Keratinocyte (primary cell): ENCODE data around the gene PARD3B. TPM values are rescaled to one million over a fixed set of nuclear protein-coding genes. Genes with fewer than 3 reads are reported as not detected.

Experiments used
- DNase-seq: peaks from one replicate; pipeline ENCODE4 v3.0.0-alpha.2; 2011; ENCODE audit warnings: low read depth, missing footprints, low spot score
- FAIRE-seq: peaks from 2 replicates; lab custom pipeline; 2011; peaks lifted over from hg19 to GRCh38; lab: Jason Lieb, UNC
- H2AFZ ChIP-seq: 2 replicates; pipeline ENCODE4 v1.6.0; 2012; ENCODE audit warnings: low read length, control low read depth, inconsistent platforms; ENCODE audit not compliant: control insufficient read depth
- H3K27ac ChIP-seq: 2 replicates; pipeline ENCODE4 v1.5.1; 2011; ENCODE audit warnings: low read length; ENCODE audit not compliant: control insufficient read depth, insufficient read depth
- H3K27me3 ChIP-seq: 3 replicates; pipeline ENCODE4 v1.6.0; 2011; ENCODE audit warnings: low read length; ENCODE audit not compliant: control insufficient read depth, insufficient read depth; ENCODE audit errors: extremely low read depth
- H3K36me3 ChIP-seq, 2 experiments: 2 replicates in 1 of 2; 3 replicates in 1 of 2; pipeline ENCODE4 v1.5.1; 2011; ENCODE audit warnings: low read length in 2 of 2, mild to moderate bottlenecking in 1 of 2; ENCODE audit not compliant: control insufficient read depth in 2 of 2, insufficient read depth in 2 of 2; ENCODE audit errors: extremely low read depth in 1 of 2
- H3K4me1 ChIP-seq: 3 replicates; pipeline ENCODE4 v1.5.1; 2011; ENCODE audit warnings: low read length; ENCODE audit not compliant: control insufficient read depth, insufficient read depth; ENCODE audit errors: extremely low read depth
- H3K4me2 ChIP-seq: 3 replicates; pipeline ENCODE4 v1.6.0; 2011; ENCODE audit warnings: low read depth, low read length; ENCODE audit not compliant: control insufficient read depth, insufficient read depth; ENCODE audit errors: extremely low read depth
- H3K4me3 ChIP-seq, 3 experiments: fragments of 200-600 bp in 1 of 3; sonication (generic) in 1 of 3; 2 replicates in 2 of 3; 3 replicates in 1 of 3; pipeline ENCODE4 v1.5.1; 2011 to 2016; ENCODE audit warnings: low read length in 3 of 3, mild to moderate bottlenecking in 3 of 3, control low read depth in 2 of 3, inconsistent platforms in 1 of 3, low read depth in 1 of 3, mixed read lengths in 1 of 3, mixed run types in 1 of 3, moderate library complexity in 1 of 3; ENCODE audit not compliant: control insufficient read depth in 2 of 3, insufficient read depth in 2 of 3; ENCODE audit errors: extremely low read depth in 1 of 3
- H3K79me2 ChIP-seq: 2 replicates; pipeline ENCODE4 v1.6.0; 2012; ENCODE audit warnings: low read length; ENCODE audit not compliant: control insufficient read depth, insufficient read depth
- H3K9ac ChIP-seq: 3 replicates; pipeline ENCODE4 v1.6.0; 2011; ENCODE audit warnings: low read length; ENCODE audit not compliant: control insufficient read depth, insufficient read depth; ENCODE audit errors: extremely low read depth
- H3K9me1 ChIP-seq: 3 replicates; pipeline ENCODE4 v1.6.0; 2011; ENCODE audit warnings: low read length; ENCODE audit not compliant: control insufficient read depth, insufficient read depth; ENCODE audit errors: extremely low read depth
- H3K9me3 ChIP-seq: 2 replicates; pipeline ENCODE4 v1.5.1; 2012; ENCODE audit warnings: low read depth, low read length; ENCODE audit not compliant: control insufficient read depth
- H4K20me1 ChIP-seq: 3 replicates; pipeline ENCODE4 v1.6.0; 2011; ENCODE audit warnings: low read length; ENCODE audit not compliant: control insufficient read depth, insufficient read depth; ENCODE audit errors: extremely low read depth
- EZH2 ChIP-seq: IDR thresholded peaks from one replicate; pipeline ENCODE4 v1.6.1; 2012; ENCODE audit warnings: inconsistent platforms, mild to moderate bottlenecking, low read length, moderate library complexity
- dilution Hi-C: fragments of 300-500 bp; cut with MboI; formaldehyde crosslinking; loops from one replicate; pipeline ENCODE4 v1.7.0; 2020; ENCODE audit warnings: low sequenced_read_pairs; ENCODE audit not compliant: extremely low pct_ligation_motif_present
- polyA plus RNA-seq, 5 experiments: library from polyadenylated mRNA; depleted of rRNA in 3 of 5; stranded (reverse) in 3 of 5; stranded (forward) in 1 of 5; unstranded in 1 of 5; fragments of >200 nt; gene quantifications; 1 replicate in 1 of 5; 2 replicates in 3 of 5; 3 replicates in 1 of 5; pipeline versions ENCODE4 v1.2.1 to v1.2.3, GENCODE V29; 2011 to 2012; ENCODE audit warnings: missing spikeins in 2 of 5, low read depth in 1 of 5, low replicate concordance in 1 of 5
- TF ChIP-seq, protein P1 (sequence below), 3 experiments: IDR thresholded peaks in 1 of 3; conservative IDR thresholded peaks in 1 of 3; optimal IDR thresholded peaks in 1 of 3; 2 replicates in 2 of 3; 3 replicates in 1 of 3; pipeline versions ENCODE3 to v1.5.1; 2011; ENCODE audit warnings: low read length in 3 of 3, mild to moderate bottlenecking in 3 of 3, moderate library complexity in 2 of 3, control low read depth in 1 of 3, inconsistent platforms in 1 of 3; ENCODE audit not compliant: insufficient read depth in 2 of 3; ENCODE audit errors: extremely low read depth in 1 of 3

Gene PARD3B
- polyA plus RNA-seq, 1 donor (not counting 4 experiments of a cell fraction or from before 2014, with no cell fraction given), result 1.2 TPM

DNA sequence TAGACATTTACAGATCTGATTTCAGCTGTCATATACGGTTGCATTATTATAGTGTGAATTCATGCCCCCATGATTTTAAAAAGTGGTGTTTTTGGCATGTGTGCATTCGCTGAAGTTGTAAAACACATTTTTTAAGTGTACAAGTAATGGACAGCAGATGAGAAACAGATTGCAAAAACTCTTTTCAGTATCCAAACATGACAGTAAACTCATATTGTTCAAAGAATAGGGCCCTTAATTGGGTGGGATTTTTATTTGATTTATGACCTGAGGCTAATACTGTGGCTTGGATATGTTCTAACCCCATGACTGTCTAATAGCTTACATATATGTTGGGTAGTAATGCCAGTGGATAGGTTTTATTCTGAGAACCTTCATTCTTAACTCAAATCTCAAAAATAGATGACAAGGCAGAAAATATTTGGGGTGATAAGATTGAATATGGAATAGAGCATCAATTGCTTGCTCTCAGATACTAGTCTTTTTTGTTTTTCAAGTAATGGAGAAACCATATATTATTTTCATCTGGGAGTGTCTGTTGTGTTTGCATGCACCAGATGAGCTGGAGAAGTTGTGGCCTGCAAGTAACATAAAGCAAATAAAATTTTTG is 118.6 kb downstream of the PARD3B start:
- DNase-seq, result no peak

DNA sequence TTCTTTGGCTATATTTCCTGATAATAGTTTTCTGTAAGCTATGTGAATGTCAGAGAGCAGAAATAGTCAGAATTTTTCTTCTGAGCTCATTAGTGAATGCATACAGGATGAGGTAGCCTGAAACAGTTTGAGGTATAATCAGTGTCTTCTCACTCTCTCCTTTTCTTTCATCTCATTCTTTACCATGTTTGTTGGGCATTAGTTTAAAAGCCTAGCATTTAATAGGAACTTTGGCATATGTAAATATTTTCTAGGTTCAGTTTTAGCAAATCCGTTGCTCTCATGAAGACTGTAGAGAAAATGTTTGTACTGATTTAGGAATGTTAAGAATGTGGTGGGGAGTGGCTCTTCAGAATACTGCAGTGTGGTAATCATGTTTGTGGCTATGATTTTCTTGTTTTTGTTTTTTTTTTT is 119.4 kb downstream of the PARD3B start:
- Histone ChIP-seq H3K36me3 (no peaks in the 10 kb centered on the region), H3K4me1 (peaks cover 22% of the 10 kb centered on the region), H3K79me2 (no peaks in the 10 kb centered on the region), H3K9ac (no peak overlapping the region), H3K27me3 (no peaks in the 10 kb centered on the region), H3K4me2 (peak overlapping the region; percentile 56), H4K20me1 (no peaks in the 10 kb centered on the region), H3K4me3 (peak overlapping the region in 1 of 3 experiments; percentile 22), H3K9me3 (no peaks in the 10 kb centered on the region), H2AFZ (peak overlapping the region; percentile 63), H3K9me1 (no peaks in the 10 kb centered on the region), H3K27ac (peak overlapping the region; percentile 68)
- dilution Hi-C loops, result no loop called here
- TF ChIP-seq, protein P1, sequence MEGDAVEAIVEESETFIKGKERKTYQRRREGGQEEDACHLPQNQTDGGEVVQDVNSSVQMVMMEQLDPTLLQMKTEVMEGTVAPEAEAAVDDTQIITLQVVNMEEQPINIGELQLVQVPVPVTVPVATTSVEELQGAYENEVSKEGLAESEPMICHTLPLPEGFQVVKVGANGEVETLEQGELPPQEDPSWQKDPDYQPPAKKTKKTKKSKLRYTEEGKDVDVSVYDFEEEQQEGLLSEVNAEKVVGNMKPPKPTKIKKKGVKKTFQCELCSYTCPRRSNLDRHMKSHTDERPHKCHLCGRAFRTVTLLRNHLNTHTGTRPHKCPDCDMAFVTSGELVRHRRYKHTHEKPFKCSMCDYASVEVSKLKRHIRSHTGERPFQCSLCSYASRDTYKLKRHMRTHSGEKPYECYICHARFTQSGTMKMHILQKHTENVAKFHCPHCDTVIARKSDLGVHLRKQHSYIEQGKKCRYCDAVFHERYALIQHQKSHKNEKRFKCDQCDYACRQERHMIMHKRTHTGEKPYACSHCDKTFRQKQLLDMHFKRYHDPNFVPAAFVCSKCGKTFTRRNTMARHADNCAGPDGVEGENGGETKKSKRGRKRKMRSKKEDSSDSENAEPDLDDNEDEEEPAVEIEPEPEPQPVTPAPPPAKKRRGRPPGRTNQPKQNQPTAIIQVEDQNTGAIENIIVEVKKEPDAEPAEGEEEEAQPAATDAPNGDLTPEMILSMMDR (optimal IDR thresholded peaks at IDR 0.05 in 1 of 3, IDR thresholded peaks at IDR 0.05 in 1 of 3, conservative IDR thresholded peaks at IDR 0.05 in 1 of 3; ENCODE audit: extremely low read depth in 1 of 3, insufficient read depth in 2 of 3, low read length in 3 of 3), result no peak
- TF ChIP-seq EZH2, result no peak
- FAIRE-seq, result peak; percentile 77
- no peak for DNase-seq

More for the DNA sequence above, 118.6 kb downstream of the PARD3B start:
- H3K79me2 ChIP-seq, result no peaks in the 10 kb centered on the region
- H3K27ac ChIP-seq, result no peak overlapping the region
- no peaks in the 10 kb centered on the region for H3K27me3 ChIP-seq
- no peak for TF ChIP-seq EZH2
- TF ChIP-seq, protein P1 (optimal IDR thresholded peaks at IDR 0.05 in 1 of 3, IDR thresholded peaks at IDR 0.05 in 1 of 3, conservative IDR thresholded peaks at IDR 0.05 in 1 of 3; ENCODE audit: extremely low read depth in 1 of 3, insufficient read depth in 2 of 3, low read length in 3 of 3), result no peak
- H3K4me3 ChIP-seq, result no peak overlapping the region
- peaks cover 22% of the 10 kb centered on the region for H3K4me1 ChIP-seq
- no peak for FAIRE-seq
- H3K4me2 ChIP-seq, result no peak overlapping the region
- no peaks in the 10 kb centered on the region for H3K9me1 ChIP-seq
- H3K9me3 ChIP-seq, result no peaks in the 10 kb centered on the region
- H4K20me1 ChIP-seq, result no peaks in the 10 kb centered on the region
- peak overlapping the region; percentile 10 for H2AFZ ChIP-seq
- dilution Hi-C loops, result no loop called here
- no peaks in the 10 kb centered on the region for H3K36me3 ChIP-seq
- H3K9ac ChIP-seq, result no peak overlapping the region
